HS-5 (cell line): ENCODE measurements around the gene CNP.

Source experiments
- DNase-seq: peaks from one replicate; pipeline ENCODE4 v3.0.0-alpha.2; 2012; ENCODE audit warnings: low read depth

Gene CNP

DNA sequence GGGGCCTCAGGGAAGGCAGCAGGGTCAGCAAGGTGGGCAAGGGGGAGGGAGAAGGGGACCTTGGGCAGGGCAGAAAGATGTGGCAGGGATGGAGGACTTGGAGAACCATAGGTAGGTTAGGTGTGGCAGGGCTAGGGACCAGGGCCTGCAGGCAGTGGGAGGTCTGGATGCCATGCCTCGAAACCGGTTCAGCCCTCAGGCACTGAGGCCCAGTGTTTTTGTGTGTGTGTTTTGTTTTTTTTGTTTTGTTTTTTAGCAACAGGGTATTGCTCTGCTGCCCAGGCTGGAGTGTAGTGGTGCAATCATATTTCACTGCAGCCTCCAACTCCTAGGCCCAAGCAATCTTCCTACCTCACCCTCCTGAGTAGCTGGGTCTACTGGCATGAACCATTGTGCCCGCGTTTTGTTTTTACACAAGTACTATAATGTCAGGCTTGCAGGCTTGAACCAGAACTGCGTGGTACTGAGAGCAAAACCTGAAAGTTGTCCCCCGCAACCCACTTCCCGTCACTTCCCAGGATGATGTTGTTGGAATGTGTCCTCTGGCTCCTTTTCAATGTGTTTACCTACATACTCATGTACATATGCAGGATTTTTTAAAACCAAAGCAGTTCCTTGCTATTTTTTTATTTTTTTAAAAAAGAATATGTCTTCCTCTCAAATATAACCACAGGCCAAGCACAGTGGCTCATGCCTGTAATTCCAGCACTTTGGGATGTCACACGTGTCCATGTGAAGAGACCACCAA lies 23.8 kb upstream of the CNP start:
- no peak for DNase-seq

DNA sequence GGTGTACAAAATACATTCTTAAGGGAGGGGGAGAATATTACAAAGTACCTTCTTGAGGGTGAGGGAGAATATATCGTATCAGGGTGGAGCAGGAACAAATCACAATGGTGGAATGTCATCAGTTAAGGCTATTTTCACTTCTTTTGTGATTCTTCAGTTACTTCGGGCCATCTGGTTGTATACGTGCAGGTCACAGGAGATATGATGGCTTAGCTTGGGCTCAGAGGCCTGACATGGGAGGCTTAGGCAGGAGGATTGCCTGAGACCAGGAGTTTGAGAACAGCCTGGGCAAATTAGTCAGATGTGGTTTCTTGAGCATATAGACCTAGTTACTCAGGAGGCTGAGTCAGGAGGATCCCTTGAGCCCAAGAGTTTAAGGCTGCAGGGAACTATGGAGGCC lies 23.1 kb upstream of the CNP start:
- DNase-seq, result no peak

GRCh38 chr17:41944943-41945342 lies 21.7 kb upstream of the CNP start:
- DNase-seq, result no peak

DNA sequence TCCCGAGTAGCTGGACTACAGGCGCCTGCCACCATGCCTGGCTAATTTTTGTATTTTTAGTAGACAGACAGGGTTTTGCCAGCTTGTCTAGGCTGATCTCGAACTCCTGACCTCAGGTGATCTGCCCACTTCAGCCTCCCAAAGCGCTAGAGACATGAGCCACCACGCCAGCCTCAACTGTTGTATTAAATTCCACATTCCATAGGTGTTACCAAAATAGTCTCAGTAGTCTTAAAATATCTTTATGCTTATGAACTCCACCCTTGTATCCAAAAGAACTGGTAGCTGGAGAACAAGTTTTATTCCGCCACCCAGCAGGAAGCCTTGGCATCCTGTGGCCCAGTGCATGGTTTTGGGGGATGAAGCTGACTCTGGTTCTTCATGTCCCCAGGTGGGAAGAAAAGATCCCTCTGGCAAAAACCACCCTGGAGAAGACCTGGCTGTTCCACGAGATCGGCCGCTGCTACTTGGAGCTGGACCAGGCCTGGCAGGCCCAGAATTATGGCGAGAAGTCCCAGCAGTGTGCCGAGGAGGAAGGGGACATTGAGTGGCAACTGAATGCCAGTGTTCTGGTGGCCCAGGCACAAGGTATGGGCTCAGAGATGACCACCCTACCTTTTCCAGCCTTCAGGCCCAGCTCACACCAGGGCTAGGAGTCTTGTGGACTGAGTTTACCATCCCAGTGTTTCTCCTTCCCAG lies 17.7 kb upstream of the CNP start:
- no peak for DNase-seq

DNA sequence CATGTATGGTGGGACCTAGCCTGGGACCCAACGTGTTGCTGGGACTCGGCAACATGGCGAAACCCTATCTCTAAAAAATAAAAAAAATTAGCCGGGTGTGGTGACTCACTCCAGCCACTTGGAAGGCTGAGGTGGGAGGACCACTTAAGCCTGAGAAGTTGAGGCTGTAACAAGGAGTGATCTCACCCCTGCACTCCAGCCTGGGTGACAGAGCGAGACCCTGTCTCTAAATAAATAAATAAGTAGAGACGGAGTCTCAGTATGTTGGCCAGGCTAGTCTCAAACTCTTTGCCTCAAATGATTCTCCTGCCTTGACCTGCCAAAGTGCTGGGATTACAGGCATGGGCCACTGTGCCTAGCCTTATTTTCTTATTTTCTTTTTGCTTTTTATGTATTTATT lies 10.1 kb upstream of the CNP start:
- no peak for DNase-seq

DNA sequence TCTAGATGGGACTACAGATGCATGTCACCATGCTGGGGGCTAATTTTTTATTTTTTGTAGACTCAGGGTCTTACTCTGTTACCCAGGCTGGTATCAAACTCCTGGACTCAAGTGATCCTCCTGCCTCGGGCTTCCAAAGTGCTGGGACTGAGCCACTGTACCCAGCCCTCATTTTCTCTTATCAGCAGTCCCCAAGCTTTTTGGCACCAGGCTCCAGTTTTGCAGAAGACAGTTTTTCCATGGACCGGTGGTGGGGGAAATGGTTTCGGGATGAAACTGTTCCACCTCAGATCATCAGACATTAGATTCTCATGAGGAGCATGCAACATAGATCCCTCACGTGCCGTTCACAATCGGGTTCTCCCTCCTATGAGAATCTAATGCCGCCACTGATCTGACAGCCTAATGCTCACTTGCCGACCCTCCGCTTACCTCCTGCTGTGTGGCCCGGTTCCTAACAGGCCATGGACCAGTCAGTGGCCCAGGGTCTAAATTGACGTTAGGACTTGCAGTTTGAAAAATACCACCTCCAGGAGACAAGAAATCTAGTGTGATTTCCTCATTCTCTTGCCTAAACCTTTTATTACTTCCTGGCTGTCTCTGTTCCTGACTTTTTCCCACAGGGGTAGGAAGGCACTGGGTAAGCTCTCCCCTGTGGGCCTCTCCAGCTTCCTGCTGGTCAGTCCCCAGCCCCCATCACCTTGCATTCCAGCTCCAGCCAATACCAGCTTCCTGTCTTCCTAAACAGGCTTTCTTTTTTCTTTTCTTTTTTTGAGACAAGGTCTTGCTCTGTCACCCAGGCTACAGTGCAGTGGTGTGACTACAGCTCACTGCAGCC lies 9.3 kb upstream of the CNP start:
- no peak for DNase-seq

DNA sequence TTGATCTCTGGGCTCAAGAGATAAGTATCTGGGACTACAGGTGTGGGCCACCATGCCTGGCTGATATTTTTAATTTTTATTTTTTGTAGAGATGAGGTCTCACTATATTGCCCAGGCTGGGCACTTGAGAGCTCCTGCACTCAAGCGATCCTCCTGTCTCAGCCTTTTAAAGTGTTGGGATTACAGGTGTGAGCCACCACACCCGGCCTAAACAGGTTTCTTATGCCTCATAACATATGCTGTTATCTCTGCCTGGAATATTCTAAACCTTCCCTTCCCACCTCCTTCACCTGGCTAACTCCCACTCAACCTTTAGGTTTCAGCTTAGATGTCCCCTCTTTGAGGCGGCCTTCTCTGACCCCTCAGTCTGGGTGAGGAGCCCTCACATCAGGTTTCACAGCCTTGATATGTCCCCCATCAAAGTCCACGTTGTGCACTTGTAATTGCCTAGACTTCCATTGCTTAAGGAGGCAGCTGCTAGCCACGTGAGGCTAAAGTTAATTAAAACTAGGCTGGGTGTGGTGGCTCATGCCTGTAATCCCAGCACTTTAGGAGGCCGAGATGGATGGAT lies 8.6 kb upstream of the CNP start:
- DNase-seq, result no peak

- DNase-seq, result no peak
Measured at GRCh38 chr17:41959030-41959335, 7.6 kb upstream of the CNP start.

DNA sequence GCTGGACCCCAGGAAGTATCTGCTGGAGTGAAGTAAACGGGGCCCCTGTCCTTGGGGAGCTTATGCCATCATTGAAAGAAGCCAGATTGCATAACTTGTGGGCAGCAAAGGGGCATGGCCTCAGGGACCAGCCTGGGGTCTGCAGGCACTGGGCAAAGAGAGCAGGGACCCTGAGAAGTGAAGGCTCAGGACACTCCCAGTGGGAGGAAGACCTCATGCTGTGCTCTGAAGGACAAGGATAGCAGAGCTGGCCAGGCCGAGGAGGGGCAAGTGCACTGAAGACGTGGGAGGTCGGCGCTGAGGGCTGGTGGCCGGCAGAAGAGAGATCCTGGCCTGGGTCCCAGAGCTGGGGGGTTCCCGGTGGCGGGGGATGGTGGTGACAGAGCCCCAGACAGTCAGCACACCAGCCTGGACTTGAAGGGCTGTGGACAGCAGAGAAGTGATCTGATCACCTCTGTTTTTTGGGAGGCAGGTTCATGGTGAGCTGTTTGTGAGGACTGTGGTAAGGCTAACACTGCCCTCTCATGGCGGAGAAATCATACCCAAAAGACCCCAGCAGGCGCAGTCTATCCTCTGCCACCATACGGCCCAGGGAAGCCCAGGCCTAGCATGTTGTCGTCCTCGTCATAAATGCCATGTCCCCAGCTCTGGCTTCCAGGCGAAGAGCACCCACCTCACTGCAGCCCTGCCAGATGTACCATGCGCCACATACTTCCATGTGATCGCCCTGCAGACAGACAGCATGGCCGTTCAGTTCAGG lies 7.1 kb upstream of the CNP start:
- no peak for DNase-seq

- no peak for DNase-seq
Measured at GRCh38 chr17:41962111-41962510, 4.5 kb upstream of the CNP start.

- DNase-seq, result no peak
Measured at GRCh38 chr17:41962768-41963434, 3.7 kb upstream of the CNP start.

- no peak for DNase-seq
Measured at GRCh38 chr17:41965694-41966462, 717 bp upstream of the CNP start.

GRCh38 chr17:41967141-41967920 lies 736 bp downstream of the CNP start:
- no peak for DNase-seq

DNA sequence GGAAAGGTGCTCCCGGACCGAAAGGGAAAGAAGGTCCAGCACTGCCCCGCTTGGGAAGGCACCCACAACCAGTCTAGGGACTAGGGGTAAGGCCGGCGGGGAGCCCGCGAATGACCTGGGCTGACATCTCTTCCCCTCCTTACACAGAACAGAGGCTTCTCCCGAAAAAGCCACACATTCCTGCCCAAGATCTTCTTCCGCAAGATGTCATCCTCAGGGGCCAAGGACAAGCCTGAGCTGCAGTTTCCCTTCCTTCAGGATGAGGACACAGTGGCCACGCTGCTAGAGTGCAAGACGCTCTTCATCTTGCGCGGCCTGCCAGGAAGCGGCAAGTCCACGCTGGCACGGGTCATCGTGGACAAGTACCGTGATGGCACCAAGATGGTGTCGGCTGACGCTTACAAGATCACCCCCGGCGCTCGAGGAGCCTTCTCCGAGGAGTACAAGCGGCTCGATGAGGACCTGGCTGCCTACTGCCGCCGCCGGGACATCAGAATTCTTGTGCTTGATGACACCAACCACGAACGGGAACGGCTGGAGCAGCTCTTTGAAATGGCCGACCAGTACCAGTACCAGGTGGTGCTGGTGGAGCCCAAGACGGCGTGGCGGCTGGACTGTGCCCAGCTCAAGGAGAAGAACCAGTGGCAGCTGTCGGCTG lies 1.5 kb downstream of the CNP start:
- no peak for DNase-seq

DNA sequence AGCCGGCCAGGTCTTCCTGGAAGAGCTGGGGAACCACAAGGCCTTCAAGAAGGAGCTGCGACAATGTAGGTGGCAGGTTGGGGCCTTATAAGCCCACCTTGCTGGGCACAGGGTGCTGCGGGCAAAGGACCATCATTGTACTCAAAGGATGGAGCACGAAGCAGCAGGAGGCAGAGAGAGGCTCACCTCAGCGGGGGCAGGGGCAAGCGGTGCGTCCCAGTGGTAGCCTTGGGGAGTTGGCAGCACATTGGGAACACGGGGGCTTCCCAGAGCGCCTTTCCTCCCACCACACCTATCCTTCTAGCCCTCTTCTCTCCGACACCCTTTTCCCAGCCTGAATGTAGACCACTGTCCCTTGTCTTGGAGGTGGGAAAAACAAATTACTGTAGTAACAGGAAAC lies 2.1 kb downstream of the CNP start:
- no peak for DNase-seq

DNA sequence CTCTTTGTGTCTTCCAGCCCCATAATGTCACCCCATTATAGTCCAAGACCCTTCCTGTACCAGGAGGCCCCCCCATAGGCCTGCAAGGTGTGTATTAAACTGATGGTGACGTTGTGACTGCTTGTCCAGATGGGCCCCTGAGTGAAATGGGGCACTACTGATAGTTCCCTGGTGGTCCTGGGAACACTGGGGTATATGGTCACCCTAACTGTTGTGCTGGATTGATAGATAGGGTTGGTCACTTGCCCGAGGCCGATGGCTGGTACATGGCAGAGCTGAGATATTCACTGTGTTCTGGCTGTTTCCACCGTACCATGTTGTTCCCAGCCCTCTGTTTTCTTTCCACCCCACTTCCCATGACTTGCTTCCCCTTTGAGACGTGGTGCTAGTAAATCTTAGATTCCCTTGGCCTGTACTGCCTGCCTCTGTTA lies 4.3 kb downstream of the CNP start:
- no peak for DNase-seq

DNA sequence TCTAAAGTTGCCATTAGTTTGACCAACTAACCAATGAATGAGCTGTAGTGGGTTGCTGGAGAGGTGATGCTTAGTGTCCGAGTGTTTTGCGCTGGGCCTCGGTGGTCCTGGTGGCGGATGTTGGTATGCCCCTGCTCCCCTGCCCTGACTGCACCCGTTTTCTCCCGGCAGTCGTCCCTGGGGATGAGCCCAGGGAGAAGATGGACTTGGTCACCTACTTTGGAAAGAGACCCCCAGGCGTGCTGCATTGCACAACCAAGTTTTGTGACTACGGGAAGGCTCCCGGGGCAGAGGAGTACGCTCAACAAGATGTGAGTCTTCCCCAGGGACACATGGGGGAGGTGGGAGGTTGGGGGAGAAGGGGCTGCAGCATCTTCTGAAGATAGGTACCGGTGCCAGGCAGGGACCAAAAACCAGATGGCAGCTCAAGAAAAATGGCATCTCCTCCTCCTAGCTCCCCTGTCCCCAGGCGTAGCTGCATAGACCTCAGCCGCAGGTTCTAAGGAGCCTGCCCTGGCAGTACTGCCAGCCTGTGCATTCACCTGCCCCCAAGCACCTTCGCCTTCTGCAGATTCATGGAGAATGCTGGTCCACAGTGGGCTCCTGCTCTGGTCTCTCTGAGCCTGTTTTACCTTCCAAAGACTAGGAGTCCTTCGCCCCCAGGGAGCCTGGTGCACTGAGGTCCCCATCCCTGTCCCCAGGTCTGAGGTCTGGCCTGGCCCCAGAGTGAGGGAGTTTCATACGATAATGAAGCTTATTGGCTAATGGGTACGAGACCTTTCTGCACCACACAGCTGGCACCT lies 5.3 kb downstream of the CNP start:
- no peak for DNase-seq
